HTR-8/SVneo (cell line): Measurements from ENCODE around the gene HAUS7.

Source experiments
- DNase-seq: peaks from one replicate; pipeline ENCODE4 v3.0.0; 2011; ENCODE audit warnings: low spot score, mixed read lengths; ENCODE audit not compliant: insufficient read length
- FAIRE-seq: peaks from 2 replicates; lab custom pipeline; 2011; peaks lifted over from hg19 to GRCh38; lab: Jason Lieb, UNC

The HAUS7 gene

GRCh38 chrX:153459986-153460385, 10.4 kb downstream of the HAUS7 start:
- FAIRE-seq: no peak

DNA sequence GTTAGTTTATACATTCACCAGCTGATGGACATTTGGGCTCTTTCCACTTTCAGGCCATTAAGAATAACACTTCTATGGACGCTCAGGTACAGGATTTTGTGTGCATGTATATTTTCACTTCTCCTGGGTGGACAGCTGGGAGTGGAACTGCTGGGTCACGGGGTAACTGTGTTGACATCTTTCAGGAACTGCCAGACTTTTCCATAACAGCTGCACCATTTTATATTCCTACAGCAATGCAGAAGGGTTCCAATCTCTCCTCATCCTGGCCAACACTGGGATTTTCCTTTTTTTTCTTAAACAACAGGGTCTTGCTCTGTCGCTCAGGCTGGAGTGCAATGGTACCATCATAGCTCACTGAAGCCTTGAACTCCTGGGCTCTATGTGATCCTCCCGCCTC, 11.9 kb downstream of the HAUS7 start:
- no peak for DNase-seq
- no peak for FAIRE-seq

More at GRCh38 chrX:153459986-153460385, 10.4 kb downstream of the HAUS7 start:
- peak; percentile 42 for DNase-seq

- FAIRE-seq (no peak), DNase-seq (no peak)
Measured at GRCh38 chrX:153457827-153458466, 12.4 kb downstream of the HAUS7 start.

GRCh38 chrX:153457136-153457825, 13.1 kb downstream of the HAUS7 start:
- FAIRE-seq: no peak
- no peak for DNase-seq

- DNase-seq (no peak), FAIRE-seq (no peak)
Measured at GRCh38 chrX:153456704-153457103, 13.7 kb downstream of the HAUS7 start.

- FAIRE-seq (no peak), DNase-seq (no peak)
Measured at GRCh38 chrX:153456161-153456560, 14.2 kb downstream of the HAUS7 start.

DNA sequence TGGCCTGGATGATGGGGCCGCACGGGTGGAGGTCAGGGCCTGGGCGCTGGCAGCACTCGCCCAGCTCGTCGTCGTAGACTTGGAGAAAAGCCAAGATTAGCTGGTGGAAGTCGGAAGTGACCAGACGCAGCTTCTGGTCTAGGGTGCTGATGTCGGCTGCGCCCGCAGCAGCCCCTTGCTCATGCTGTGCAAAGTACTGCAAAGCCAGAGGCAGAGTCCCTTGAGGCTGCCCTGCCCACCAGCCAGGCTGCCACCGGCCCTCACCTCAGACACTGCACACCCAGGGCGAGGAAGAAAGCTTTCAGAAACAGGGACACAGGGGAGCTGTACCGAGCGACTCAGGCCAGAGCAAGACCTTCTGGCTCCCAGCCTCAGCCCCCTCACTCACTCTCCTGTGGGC, 14.8 kb downstream of the HAUS7 start:
- FAIRE-seq: no peak

GRCh38 chrX:153454901-153455550, 15.3 kb downstream of the HAUS7 start:
- FAIRE-seq (no peak), DNase-seq (no peak)

More for the DNA sequence above, 14.8 kb downstream of the HAUS7 start:
- no peak for DNase-seq

DNA sequence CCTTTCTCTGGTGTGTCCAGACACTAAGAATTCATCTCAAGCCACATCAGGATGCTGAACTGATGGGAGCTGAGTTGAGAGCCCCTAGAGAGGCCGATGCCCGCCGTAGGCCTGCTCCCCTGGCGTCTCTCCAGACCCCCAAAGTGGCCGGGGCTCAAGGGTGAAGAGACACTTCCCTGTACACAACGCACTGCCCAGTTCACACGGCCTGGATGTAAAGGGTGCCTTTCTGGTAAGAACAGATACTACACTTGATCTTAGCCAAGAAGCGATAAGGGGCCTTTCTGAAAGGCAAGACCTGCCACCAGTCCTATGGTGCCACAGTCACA, 19.5 kb downstream of the HAUS7 start:
- FAIRE-seq: no peak
- DNase-seq: no peak

DNA sequence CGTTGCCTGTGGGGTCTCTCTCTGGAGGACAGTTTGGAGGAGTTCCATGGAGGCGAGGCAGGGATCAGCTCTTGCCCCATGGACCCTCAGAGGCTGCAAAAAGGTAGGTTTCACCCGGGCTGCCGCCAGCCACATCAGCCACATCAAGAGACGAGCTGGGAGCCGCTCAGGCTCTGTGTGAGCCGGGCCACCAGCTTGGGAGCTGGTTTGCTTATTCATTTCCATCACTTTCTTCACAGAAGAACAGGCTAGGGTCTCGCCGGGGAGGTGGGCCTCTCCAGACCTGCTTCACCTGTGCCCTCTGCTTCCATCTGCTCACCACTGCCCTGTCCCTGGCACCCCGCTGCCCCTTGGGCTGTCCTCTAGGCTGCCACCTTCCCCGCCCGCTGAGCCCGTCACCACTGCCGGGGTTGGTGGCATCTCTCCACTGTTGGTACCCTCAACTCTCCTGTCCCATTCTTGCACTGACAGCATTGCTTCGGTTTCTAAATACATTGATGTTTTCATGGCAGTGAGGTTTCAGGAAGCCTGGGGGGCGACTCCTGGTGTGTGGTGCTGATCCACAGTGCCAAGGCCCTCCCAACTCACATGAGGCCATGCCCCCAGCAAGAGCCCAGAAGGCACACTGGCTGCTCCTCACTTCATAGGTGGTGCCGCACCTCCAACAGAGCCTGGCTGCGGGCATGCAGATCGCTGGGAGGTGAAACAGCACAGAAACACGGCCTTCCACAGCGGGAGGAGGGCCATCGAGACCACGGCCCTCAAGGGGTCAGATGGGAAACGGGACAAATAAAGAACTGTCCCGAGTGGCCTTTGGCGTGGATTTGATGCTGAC, 20.0 kb downstream of the HAUS7 start:
- FAIRE-seq: no peak

GRCh38 chrX:153449368-153450113, 20.8 kb downstream of the HAUS7 start:
- DNase-seq: no peak
- FAIRE-seq: no peak

More for the DNA sequence above, 20.0 kb downstream of the HAUS7 start:
- DNase-seq: no peak

DNA sequence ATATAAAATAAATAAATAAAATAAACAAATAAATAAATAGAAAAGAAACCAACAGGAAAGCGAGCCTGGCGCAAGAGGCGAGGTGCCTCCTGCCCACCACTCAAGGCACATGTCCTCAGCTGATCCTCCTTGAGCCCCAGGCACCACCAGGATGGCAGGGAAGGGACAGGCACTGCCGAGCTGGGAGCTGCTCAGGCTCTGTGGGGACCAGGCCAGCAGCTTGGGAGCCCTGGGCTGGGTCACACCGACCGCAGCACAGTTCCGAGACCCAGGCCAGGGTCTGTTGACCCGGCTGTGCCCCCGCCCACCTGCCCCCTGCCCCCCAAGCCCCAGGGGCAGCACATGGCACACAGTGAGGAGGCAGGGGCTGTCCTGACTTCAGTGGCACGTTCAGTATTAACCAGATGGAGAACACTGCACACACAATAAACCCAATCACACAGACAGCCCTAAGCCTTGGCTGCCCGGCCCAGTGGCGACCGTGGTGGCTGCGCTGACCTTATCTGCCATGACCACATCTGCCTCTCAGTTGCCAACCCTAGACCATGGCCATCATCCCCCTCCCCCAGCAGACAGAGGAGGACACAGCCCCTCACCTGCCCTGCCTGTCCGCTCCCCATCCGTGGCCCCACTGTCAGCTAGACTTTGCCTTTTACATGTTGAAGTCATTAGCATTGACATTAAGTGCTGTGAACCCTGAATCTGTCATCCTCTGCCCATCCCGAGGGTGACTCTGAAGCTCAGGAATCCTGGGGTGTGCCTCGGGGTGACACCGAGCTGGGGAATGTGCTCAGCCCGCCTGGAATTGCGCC, 21.6 kb downstream of the HAUS7 start:
- DNase-seq (no peak), FAIRE-seq (no peak)

GRCh38 chrX:153447581-153447960, 22.8 kb downstream of the HAUS7 start:
- no peak for DNase-seq
- FAIRE-seq: no peak

GRCh38 chrX:153446950-153447580, 23.3 kb downstream of the HAUS7 start:
- no peak for DNase-seq
- FAIRE-seq: no peak

DNA sequence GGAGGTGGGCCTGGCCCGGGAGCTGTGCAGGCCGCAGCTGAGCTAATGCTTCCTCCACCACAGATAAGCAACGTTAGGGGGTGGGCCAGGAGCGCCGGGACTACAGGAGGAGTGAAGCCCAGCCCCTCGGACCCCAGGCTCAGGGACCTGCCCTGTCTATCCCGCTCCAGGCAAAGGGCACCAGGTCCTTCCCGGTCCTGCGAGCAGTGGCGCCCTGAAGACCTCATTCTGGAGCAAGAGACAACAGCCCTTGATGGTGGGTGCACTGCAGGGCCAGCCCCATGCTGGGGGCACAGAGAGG, 23.8 kb downstream of the HAUS7 start:
- no peak for FAIRE-seq
- no peak for DNase-seq

GRCh38 chrX:153445856-153446635, 24.3 kb downstream of the HAUS7 start, which contains the start of gene TREX2:
TREX2 (minus strand) TSS chrX:153446056; CDS start chrX:153445430, 626 bp downstream.
- DNase-seq (no peak), FAIRE-seq (no peak)

GRCh38 chrX:153445106-153445855, 25.1 kb downstream of the HAUS7 start:
- DNase-seq (no peak), FAIRE-seq (no peak)
